GM10847 (cell line): ENCODE data around the gene EID3.

Source experiments
- POLR2A ChIP-seq: IDR thresholded peaks from 2 replicates; pipeline ENCODE4 v1.6.1; 2011; ENCODE audit not compliant: insufficient read length; ENCODE audit errors: extremely low read depth

EID3 gene

DNA sequence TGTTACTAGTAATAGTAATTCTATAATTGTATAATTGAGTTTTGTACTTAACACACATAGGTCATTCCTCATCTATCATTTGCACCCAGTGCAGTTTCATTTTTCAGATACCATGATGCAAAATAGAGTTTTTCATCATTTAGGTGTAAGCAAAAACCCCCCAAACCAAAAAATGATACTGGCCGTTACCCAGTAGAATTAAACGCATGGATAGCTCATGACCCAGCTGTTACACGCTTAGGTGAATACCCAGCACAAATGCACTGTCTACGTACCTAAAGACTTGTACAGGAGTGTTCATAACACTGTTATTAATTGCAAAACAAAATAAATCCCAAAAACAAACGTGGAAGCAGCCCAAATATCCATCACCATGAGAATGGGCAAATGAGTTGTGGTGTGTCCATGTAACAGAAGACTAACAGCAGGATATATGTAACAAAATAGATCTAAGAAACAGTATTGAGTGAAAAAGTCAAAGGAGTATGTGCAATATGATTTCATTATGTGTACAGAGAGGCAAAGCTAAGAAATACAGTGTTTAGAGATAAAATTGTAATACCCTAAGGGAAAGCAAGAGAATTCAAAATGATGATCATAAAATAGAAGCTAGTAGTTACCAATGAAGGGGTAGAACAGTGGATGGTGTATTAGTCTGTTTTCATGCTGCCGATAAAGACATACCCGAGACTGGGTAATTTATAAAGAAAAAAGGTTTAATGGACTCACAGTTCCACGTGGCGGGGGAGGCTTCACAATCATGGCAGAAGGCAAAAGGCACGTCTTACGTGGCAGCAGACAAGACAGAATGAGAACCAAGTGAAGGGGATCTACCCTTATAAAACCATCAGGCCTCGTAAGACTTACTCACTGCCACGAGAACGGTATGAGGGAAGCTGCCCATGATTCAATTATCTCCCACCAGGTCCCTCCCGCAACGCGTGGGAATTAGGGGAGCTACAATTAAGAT lies 49.8 kb downstream of the EID3 start:
- TF ChIP-seq POLR2A, result no peak

DNA sequence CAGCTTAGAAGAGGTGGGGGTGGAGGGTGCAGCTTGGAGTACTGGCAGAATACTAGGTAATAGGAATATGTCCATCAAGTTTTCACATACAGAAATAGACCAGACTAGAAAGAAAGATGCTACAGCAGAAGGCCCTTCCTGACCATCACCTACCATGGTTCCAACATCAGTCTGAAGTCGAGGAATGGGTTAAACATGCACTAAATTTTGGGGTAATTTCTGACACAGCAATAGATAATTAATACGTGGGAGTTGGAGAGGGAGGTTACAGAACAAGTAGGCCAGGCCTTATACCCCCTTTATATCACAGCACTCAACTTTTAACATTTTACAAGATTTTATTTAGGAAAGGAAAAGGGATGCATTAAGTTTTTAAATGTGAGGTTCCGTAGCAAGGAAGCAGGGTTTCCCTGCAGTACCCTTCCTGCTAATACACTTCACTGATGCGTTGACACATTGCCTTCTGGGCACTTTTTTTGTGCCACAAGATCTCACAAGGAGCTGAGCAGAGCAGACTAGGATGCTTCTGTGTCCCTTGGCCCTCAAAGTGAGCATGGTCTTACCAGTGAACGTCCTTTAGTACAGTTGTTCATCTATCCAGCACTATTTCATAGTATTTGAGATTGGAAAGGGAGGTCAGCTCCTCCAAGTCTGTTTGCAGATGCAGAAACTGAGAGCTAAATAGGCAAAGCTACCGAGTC lies 50.8 kb downstream of the EID3 start:
- TF ChIP-seq POLR2A, result no peak
